PC-9 (cell line): ENCODE results near the gene RAET1L. TPM values are rescaled to one million over a fixed set of nuclear protein-coding genes. Genes with fewer than 3 reads are reported as not detected.

ENCODE experiments used
- total RNA-seq: library from RNA; stranded (reverse); gene quantifications from 2 replicates; pipeline ENCODE4 v1.2.3, GENCODE V29; 2021

The RAET1L gene
- total RNA-seq, 1 experiment from 2014 or later = 1.2 TPM

Other genes with a start within 250 kb of the RAET1L start
- gene LRP11, start 161.2 kb downstream of the RAET1L start, total RNA-seq = 33.8 and 38.6 TPM in 2 replicates
- gene RAET1E, start 127.4 kb downstream of the RAET1L start, total RNA-seq = 0.20 TPM in 1 of 2 replicates, not detected in the other
- gene RAET1G, start 102.4 kb downstream of the RAET1L start, total RNA-seq = 0.88 TPM in 1 of 2 replicates, not detected in the other
- gene ULBP2, start 83.5 kb downstream of the RAET1L start, total RNA-seq = 2.9 and 4.4 TPM in 2 replicates
- gene ULBP1, start 61.6 kb downstream of the RAET1L start, total RNA-seq = 2.8 and 3.3 TPM in 2 replicates
- 3.8 and 4.2 TPM in 2 replicates for gene ULBP3, start 43.6 kb upstream of the RAET1L start, total RNA-seq
- gene PPP1R14C, start 117.5 kb upstream of the RAET1L start, total RNA-seq = 9.8 and 12.1 TPM in 2 replicates